GM19025 (cell line): ENCODE results near the gene TLE5.
"Not testable (repeated sequence)": the region's sequence is repeated elsewhere in the genome, so short reads cannot be mapped to it uniquely, and the experiment has no call there.

Experiments
- ATAC-seq: cut with Tn5 transposase; IDR thresholded peaks from one replicate; pipeline ENCODE4 v1.9.1; 2021; ENCODE audit warnings: mild to moderate bottlenecking, low read depth, moderate library complexity; ENCODE audit not compliant: unreplicated experiment

Gene TLE5

GRCh38 chr19:3028305-3029064, 33.8 kb downstream of the TLE5 start:
- ATAC-seq: no peak

DNA sequence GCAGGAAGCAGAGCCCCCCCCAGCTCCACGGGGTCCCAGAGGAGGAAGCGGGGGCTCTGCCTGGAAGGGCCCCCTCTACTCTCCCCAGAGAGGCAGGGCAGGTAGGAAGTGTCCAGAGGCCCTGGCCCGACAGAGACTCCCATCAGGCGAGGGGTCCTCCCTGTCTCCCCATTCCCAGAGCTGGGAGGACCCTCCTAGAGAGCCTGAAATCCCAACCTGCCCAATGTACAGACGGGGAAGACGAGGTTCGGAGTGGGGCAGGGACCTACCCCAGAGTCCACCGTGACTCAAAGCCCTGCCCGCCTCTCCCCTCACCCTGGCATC, 34.4 kb downstream of the TLE5 start:
- ATAC-seq: no peak

DNA sequence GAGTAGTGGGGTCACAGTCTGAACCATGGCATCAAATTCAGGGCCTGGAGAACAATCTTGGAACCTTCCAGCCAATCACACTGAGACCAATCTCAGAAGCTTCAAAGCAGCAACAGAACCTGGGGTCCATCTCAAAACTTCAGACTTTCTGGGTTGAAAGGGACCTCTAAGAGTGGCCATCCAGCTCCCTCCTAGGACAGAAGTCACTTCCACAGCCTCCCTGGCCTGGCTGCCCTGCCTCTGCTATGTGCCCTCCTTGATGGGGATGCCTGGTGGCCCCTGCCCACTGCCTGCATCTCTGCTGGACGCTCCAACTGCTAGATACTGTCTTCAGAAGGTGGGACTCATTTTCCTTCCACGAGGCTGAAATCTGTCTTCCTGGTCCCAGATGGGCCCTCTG, 35.0 kb downstream of the TLE5 start:
- no peak for ATAC-seq

DNA sequence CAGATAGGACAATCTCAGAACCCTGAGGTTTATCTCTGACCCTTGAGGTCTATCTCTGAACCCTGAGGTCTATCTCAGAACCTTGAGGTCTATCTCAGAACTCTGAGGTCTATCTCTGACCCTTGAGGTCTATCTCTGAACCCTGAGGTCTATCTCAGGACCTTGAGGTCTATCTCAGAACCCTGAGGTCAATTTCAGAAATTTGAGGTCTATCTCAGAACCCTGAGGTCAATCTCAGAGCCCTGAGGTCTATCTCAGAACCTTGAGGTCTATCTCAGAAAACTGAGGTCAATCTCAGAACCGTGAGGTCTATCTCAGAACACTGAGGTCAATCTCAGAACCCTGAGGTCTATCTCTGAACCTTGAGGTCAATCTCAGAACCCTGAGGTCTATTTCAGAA, 35.5 kb downstream of the TLE5 start:
- ATAC-seq: no peak

- no peak for ATAC-seq
Observed at GRCh38 chr19:3025549-3025886, 36.8 kb downstream of the TLE5 start.

GRCh38 chr19:3024870-3025548, 37.3 kb downstream of the TLE5 start:
- ATAC-seq: no peak

DNA sequence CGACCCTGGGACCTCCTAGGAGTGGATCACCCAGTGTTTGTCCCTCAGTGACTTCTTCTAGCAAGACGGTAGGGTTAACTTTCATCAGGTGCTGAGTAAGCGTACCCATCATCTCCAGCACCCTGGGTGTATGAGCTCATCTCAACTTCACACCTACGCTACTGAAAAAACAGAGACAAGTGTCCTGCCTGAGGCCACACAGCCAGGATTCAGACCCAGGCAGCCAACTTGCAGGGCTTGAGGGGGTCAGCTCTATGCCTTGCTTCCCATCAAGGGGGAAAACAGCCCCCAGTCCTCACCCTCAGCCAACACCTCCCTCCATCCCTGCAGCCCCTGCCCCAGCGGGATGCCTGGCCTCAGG, 37.8 kb downstream of the TLE5 start:
- no peak for ATAC-seq

- ATAC-seq: no peak
Observed at GRCh38 chr19:3020321-3020960, 41.9 kb downstream of the TLE5 start.

GRCh38 chr19:3019211-3019854, 43.0 kb downstream of the TLE5 start:
- no peak for ATAC-seq

GRCh38 chr19:3017923-3018322, 44.4 kb downstream of the TLE5 start:
- no peak for ATAC-seq

DNA sequence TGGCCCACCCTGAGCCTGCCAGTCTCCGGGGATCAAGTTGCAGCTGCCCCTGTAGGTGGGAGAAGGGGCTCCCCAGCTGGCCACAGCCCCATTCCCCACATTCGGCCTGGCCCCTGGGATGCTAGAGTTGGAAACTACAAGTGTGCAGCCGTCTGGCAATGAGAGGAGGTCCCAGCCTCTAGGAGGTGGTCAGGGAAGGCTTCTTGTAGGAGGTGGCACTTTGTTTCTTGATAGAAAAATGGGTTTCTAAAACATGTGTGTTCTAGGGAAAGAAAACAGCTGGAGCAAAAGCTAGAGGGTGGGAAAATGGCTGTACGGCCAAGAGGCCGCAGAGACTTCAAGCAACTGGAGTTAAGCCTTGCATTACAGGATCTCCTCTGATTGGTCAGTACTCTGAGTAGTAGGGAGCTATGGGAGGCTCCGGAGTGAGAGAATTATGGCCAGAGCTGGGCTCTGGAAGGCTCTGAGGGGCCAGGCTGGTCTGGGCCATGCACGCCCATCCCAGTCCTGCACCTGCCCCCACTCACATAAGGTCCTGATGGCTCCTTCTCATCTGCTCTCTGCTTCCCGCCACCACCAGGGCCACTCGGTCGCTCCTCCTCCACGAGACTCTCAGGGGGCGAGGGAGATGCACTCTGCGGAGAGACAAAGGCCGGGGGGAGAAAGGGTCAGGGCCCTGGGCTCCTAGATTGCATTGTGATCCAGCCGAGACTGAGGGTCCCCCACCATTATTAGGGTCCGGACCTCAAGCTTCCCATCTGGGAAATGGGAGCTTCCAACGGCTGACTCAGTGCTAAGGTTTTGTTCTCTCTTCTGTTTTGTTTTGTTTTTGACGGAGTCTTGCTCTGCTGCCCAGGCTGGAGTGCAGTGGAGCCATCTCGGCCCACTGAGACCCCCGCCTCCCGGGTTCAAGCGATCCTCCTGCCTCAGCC, 46.9 kb downstream of the TLE5 start:
- no peak for ATAC-seq

GRCh38 chr19:3014135-3014534, 48.2 kb downstream of the TLE5 start:
- no peak for ATAC-seq

- ATAC-seq: no peak
Observed at GRCh38 chr19:3013263-3013725, 49.0 kb downstream of the TLE5 start.

DNA sequence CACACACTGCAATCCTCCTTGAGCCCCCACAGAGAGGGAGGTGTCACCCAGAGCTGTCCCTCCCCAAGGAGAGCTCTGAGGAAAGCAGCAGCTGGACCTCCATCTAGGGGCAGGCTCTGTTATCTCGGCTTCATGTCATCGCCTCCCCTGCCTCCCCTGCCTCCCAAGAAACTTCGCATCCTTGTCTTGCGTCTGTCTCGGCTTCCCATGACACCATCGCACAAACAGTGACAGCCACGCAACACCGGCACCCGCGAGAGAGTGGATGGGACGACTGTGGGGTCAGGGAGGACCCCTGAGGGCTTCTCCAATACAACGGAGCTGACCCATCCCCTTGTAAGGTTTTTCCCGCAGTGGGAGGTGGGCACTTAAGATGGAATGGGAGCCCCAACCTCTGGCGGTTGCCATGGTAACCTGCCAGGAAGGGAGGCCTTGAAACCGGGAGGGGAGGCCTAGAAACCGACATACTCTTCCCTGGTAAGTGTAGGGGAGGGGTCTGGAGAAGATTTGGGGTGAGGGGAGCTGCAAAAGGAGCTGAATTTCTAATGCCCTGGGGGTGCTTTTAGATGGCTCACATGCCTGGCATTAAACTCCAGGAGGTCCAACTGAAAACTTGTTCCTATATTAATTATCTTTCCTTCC, 49.6 kb downstream of the TLE5 start:
- ATAC-seq: no peak

DNA sequence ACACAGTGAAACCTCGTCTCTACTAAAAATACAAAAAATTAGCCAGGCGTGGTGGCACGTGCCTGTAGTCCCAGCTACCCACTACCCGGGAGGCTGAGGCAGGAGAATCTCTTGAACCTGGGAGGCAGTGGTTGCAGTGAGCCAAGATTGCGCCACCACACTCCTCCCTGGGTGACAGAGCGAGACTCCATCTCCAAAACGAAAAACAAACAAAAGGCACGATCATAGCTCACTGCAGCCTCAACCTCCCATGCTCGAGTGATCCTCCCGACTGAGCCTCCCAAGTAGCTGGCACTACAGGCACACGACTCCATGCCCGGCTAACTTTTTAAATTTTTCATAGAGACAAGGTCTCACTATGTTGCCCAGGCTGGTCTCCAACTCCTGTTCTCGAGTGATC, 50.2 kb downstream of the TLE5 start:
- not testable (repeated sequence) for ATAC-seq

- no peak for ATAC-seq
Observed at GRCh38 chr19:3010871-3011270, 51.4 kb downstream of the TLE5 start.

- ATAC-seq: no peak
Observed at GRCh38 chr19:3008994-3009393, 53.3 kb downstream of the TLE5 start.

- ATAC-seq: no peak
Observed at GRCh38 chr19:3007975-3008374, 54.3 kb downstream of the TLE5 start.

DNA sequence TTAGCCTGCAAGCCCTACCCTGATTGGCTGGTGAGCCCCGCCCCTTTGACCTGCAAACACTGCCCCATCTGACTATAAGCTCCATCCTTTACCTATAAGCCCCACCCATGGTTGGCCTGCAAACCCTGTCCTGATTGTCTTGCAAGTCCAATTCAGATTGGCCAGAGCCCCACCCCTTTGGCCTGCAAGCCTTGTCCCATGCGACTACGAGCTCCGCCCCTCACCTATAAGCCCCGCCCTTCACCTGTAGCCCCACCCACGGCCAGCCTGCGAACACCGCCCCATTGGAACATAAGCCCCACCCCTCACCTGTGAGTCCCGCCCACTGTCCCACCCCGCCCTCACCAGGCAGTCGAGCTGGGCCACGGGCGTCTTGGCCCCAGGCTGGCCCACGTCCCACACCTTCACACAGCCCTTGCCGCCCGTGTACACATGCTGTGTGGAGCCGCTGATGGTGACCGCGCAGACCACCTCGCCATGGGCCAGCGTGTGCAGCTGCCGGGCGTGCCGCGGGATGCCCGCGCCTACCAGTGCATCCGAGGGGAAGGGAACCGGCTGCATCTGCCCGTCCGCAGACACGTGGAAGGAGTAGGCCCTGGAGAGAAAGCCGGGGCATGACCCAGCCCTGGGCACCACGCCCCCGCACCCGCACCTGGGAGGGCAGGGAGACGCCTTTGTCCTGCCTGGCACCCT, 56.1 kb downstream of the TLE5 start:
- ATAC-seq: no peak
